ENCODE data around the gene DNM2.

- no peak for TF ChIP-seq ZNF114 (tag by site-specific recombination; IDR thresholded peaks at IDR 0.05)
- TF ChIP-seq, protein P1, sequence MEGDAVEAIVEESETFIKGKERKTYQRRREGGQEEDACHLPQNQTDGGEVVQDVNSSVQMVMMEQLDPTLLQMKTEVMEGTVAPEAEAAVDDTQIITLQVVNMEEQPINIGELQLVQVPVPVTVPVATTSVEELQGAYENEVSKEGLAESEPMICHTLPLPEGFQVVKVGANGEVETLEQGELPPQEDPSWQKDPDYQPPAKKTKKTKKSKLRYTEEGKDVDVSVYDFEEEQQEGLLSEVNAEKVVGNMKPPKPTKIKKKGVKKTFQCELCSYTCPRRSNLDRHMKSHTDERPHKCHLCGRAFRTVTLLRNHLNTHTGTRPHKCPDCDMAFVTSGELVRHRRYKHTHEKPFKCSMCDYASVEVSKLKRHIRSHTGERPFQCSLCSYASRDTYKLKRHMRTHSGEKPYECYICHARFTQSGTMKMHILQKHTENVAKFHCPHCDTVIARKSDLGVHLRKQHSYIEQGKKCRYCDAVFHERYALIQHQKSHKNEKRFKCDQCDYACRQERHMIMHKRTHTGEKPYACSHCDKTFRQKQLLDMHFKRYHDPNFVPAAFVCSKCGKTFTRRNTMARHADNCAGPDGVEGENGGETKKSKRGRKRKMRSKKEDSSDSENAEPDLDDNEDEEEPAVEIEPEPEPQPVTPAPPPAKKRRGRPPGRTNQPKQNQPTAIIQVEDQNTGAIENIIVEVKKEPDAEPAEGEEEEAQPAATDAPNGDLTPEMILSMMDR (tag by site-specific recombination; IDR thresholded peaks at IDR 0.05), result no peak
- TF ChIP-seq, protein P2, sequence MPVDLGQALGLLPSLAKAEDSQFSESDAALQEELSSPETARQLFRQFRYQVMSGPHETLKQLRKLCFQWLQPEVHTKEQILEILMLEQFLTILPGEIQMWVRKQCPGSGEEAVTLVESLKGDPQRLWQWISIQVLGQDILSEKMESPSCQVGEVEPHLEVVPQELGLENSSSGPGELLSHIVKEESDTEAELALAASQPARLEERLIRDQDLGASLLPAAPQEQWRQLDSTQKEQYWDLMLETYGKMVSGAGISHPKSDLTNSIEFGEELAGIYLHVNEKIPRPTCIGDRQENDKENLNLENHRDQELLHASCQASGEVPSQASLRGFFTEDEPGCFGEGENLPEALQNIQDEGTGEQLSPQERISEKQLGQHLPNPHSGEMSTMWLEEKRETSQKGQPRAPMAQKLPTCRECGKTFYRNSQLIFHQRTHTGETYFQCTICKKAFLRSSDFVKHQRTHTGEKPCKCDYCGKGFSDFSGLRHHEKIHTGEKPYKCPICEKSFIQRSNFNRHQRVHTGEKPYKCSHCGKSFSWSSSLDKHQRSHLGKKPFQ (tag by site-specific recombination; IDR thresholded peaks at IDR 0.05), result no peak
- TF ChIP-seq ZNF580 (tag by site-specific recombination; IDR thresholded peaks at IDR 0.05), result no peak
- no peak for TF ChIP-seq RBAK (tag by site-specific recombination; IDR thresholded peaks at IDR 0.05)
- TF ChIP-seq, protein P3, sequence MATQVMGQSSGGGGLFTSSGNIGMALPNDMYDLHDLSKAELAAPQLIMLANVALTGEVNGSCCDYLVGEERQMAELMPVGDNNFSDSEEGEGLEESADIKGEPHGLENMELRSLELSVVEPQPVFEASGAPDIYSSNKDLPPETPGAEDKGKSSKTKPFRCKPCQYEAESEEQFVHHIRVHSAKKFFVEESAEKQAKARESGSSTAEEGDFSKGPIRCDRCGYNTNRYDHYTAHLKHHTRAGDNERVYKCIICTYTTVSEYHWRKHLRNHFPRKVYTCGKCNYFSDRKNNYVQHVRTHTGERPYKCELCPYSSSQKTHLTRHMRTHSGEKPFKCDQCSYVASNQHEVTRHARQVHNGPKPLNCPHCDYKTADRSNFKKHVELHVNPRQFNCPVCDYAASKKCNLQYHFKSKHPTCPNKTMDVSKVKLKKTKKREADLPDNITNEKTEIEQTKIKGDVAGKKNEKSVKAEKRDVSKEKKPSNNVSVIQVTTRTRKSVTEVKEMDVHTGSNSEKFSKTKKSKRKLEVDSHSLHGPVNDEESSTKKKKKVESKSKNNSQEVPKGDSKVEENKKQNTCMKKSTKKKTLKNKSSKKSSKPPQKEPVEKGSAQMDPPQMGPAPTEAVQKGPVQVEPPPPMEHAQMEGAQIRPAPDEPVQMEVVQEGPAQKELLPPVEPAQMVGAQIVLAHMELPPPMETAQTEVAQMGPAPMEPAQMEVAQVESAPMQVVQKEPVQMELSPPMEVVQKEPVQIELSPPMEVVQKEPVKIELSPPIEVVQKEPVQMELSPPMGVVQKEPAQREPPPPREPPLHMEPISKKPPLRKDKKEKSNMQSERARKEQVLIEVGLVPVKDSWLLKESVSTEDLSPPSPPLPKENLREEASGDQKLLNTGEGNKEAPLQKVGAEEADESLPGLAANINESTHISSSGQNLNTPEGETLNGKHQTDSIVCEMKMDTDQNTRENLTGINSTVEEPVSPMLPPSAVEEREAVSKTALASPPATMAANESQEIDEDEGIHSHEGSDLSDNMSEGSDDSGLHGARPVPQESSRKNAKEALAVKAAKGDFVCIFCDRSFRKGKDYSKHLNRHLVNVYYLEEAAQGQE (tag by site-specific recombination; IDR thresholded peaks at IDR 0.05), result no peak
- no peak for TF ChIP-seq PRDM4 (tag by site-specific recombination; IDR thresholded peaks at IDR 0.05)
- TF ChIP-seq ZNF776 (tag by site-specific recombination; IDR thresholded peaks at IDR 0.05; ENCODE audit: borderline replicate concordance), result no peak
- no peak for TF ChIP-seq PRDM6 (tag by site-specific recombination; IDR thresholded peaks at IDR 0.05)
- no peak for TF ChIP-seq ZBTB21 (tag by site-specific recombination; IDR thresholded peaks at IDR 0.05)
- TF ChIP-seq ZBTB49 (tag by site-specific recombination; IDR thresholded peaks at IDR 0.05; ENCODE audit: low read depth), result no peak
- no peak for TF ChIP-seq PRDM1 (tag by site-specific recombination; IDR thresholded peaks at IDR 0.05)
- TF ChIP-seq ZNF274 (IDR thresholded peaks at IDR 0.05; ENCODE audit: low read length), result no peak
- no peak for TF ChIP-seq ZNF274 (tag by site-specific recombination; IDR thresholded peaks at IDR 0.05; ENCODE audit: borderline replicate concordance)
Measured at GRCh38 chr19:10808937-10809649, 91.2 kb downstream of the DNM2 start.
